Measurements from ENCODE around the gene IRF9. TPM values are rescaled to one million over a fixed set of nuclear protein-coding genes. Genes with fewer than 3 reads are reported as not detected.
"Not testable (repeated sequence)": the region's sequence is repeated elsewhere in the genome, so short reads cannot be mapped to it uniquely, and the experiment has no call there.

Gene IRF9
- polyA plus RNA-seq, 2 donors = 35.0 to 43.5 TPM

DNA sequence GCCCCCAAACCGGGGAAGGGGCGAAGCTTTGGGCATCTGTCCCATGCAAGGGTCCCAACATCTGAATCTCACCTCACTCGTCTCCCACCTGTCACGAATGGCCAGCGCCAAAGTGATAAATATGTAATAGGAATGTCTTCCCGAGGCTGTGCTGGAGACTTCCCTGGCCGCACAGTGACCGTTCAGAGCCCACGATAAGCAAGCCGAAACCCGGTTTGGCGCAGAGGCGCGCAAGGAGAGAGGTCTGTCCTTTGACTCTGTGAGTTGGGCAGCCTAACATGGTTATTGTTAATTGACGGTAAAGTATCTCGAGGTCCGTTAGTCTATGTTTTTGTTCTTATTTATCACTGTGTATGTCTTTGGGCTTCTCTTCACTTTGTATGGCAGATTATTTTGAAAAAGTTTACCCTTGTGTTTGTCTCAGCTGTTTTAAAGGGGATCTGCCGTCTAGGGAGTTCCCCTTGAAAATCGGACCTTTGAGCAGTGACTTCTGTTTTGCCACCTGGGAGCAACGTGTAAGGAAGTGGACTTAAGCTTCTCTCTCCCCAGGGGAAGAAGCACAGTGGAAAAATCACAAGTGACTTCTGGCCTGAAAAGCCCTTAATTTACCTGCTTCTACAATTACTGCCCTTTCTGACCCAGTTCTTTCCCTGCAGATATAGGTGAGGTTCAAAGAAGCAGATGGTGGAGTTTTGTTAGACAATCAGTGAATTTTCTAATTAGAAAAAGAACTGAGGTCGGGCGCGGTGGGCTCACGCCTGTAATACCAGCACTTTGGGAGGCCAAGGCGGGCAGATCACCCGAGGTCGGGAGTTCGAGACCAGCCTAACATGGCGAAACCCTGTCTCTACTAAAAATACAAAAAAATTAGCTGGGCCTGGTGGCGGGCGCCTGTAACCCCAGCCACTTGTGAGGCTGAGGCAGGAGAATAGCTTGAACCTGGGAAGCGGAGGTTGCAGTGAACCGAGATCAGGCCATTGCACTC is 35.3 kb downstream of the IRF9 start:
- H3K27ac ChIP-seq (ENCODE audit: low read depth in 2 of 2, low read length in 1 of 2) = peak overlapping the region; percentile 93 to 94
- H3K9me3 ChIP-seq (ENCODE audit: control insufficient read depth in 2 of 2, insufficient read depth in 1 of 2, low read depth in 1 of 2, low read length in 1 of 2) = no peaks in the 10 kb centered on the region
- peaks cover 0 to 14% of the 10 kb centered on the region in 2 donors for H3K36me3 ChIP-seq (ENCODE audit: control insufficient read depth in 2 of 2, insufficient read depth in 2 of 2, low read length in 1 of 2)
- WGBS, 2 donors = 29 to 35% methylated on average over 33 of the region's 33 CpGs
- H3K4me3 ChIP-seq (ENCODE audit: low read depth in 1 of 2, low read length in 2 of 2) = peak overlapping the region; percentile 71 to 81
- H3K27me3 ChIP-seq (ENCODE audit: control insufficient read depth in 1 of 2, insufficient read depth in 2 of 2, low read length in 2 of 2) = no peaks in the 10 kb centered on the region
- peaks cover 0 to 3% of the 10 kb centered on the region in 2 donors for H3K4me1 ChIP-seq (ENCODE audit: control insufficient read depth in 2 of 2, insufficient read depth in 2 of 2, low read length in 1 of 2)

DNA sequence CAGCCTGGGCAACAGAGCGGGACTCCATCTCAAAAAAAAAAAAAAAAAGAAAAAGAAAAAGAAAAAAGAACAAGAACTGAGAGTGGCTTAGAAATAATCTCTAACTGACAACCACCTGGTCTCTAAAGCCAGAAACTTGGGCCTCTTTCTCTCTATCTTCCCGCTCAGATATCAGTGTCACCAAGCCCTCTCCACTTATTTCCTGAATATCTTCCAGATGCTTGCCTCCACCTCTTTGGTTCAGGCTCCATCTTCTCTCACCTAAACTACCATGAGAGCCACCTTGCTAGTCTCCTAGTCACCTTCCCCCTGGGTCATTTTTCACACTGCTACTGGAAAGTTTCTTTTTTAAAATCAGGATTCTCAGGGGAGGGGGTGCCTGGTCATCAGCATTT is 36.0 kb downstream of the IRF9 start:
- 90 to 95% methylated on average over 2 of the region's 2 CpGs for WGBS, 2 donors
- H3K36me3 ChIP-seq (ENCODE audit: control insufficient read depth in 2 of 2, insufficient read depth in 2 of 2, low read length in 1 of 2) = peaks cover 0 to 9% of the 10 kb centered on the region in 2 donors
- H3K4me3 ChIP-seq (ENCODE audit: low read depth in 1 of 2, low read length in 2 of 2) = no peak overlapping the region
- no peaks in the 10 kb centered on the region for H3K27me3 ChIP-seq (ENCODE audit: control insufficient read depth in 1 of 2, insufficient read depth in 2 of 2, low read length in 2 of 2)
- H3K27ac ChIP-seq (ENCODE audit: low read depth in 2 of 2, low read length in 1 of 2) = no peak overlapping the region
- no peaks in the 10 kb centered on the region for H3K9me3 ChIP-seq (ENCODE audit: control insufficient read depth in 2 of 2, insufficient read depth in 1 of 2, low read depth in 1 of 2, low read length in 1 of 2)
- H3K4me1 ChIP-seq (ENCODE audit: control insufficient read depth in 2 of 2, insufficient read depth in 2 of 2, low read length in 1 of 2) = peaks cover 0 to 3% of the 10 kb centered on the region in 2 donors

GRCh38 chr14:24198814-24199524 is 37.9 kb downstream of the IRF9 start:
- peaks cover 0 to 3% of the 10 kb centered on the region in 2 donors for H3K4me1 ChIP-seq (ENCODE audit: control insufficient read depth in 2 of 2, insufficient read depth in 2 of 2, low read length in 1 of 2)
- H3K9me3 ChIP-seq (ENCODE audit: control insufficient read depth in 2 of 2, insufficient read depth in 1 of 2, low read depth in 1 of 2, low read length in 1 of 2) = no peaks in the 10 kb centered on the region
- H3K27ac ChIP-seq (ENCODE audit: low read depth in 2 of 2, low read length in 1 of 2) = no peak overlapping the region
- 84 to 86% methylated on average over 7 of the region's 7 CpGs for WGBS, 2 donors
- H3K4me3 ChIP-seq (ENCODE audit: low read depth in 1 of 2, low read length in 2 of 2) = no peak overlapping the region
- H3K36me3 ChIP-seq (ENCODE audit: control insufficient read depth in 2 of 2, insufficient read depth in 2 of 2, low read length in 1 of 2) = no peaks in the 10 kb centered on the region
- no peaks in the 10 kb centered on the region for H3K27me3 ChIP-seq (ENCODE audit: control insufficient read depth in 1 of 2, insufficient read depth in 2 of 2, low read length in 2 of 2)

GRCh38 chr14:24202538-24202937 is 41.5 kb downstream of the IRF9 start:
- 91 to 94% methylated on average over 8 of the region's 8 CpGs for WGBS, 2 donors
- not testable (repeated sequence) for H3K36me3 ChIP-seq (ENCODE audit: control insufficient read depth in 2 of 2, insufficient read depth in 2 of 2, low read length in 1 of 2)

GRCh38 chr14:24203249-24203886 is 42.3 kb downstream of the IRF9 start:
- not testable (repeated sequence) for H3K36me3 ChIP-seq (ENCODE audit: control insufficient read depth in 2 of 2, insufficient read depth in 2 of 2, low read length in 1 of 2); H3K4me1 ChIP-seq (ENCODE audit: control insufficient read depth in 2 of 2, insufficient read depth in 2 of 2, low read length in 1 of 2); H3K4me3 ChIP-seq (ENCODE audit: low read depth in 1 of 2, low read length in 2 of 2); H3K9me3 ChIP-seq (ENCODE audit: control insufficient read depth in 2 of 2, insufficient read depth in 1 of 2, low read depth in 1 of 2, low read length in 1 of 2); H3K27me3 ChIP-seq (ENCODE audit: control insufficient read depth in 1 of 2, insufficient read depth in 2 of 2, low read length in 2 of 2); H3K27ac ChIP-seq (ENCODE audit: low read depth in 2 of 2, low read length in 1 of 2)
- WGBS, 2 donors = 96 to 97% methylated on average over 16 of the region's 16 CpGs

More at GRCh38 chr14:24202538-24202937, 41.5 kb downstream of the IRF9 start:
- not testable (repeated sequence) for H3K27me3 ChIP-seq (ENCODE audit: control insufficient read depth in 1 of 2, insufficient read depth in 2 of 2, low read length in 2 of 2); H3K4me3 ChIP-seq (ENCODE audit: low read depth in 1 of 2, low read length in 2 of 2); H3K9me3 ChIP-seq (ENCODE audit: control insufficient read depth in 2 of 2, insufficient read depth in 1 of 2, low read depth in 1 of 2, low read length in 1 of 2); H3K4me1 ChIP-seq (ENCODE audit: control insufficient read depth in 2 of 2, insufficient read depth in 2 of 2, low read length in 1 of 2); H3K27ac ChIP-seq (ENCODE audit: low read depth in 2 of 2, low read length in 1 of 2)

GRCh38 chr14:24204163-24205146 is 43.4 kb downstream of the IRF9 start:
- Histone ChIP-seq H3K4me1 (ENCODE audit: control insufficient read depth in 2 of 2, insufficient read depth in 2 of 2, low read length in 1 of 2) (no peaks in the 10 kb centered on the region), H3K36me3 (ENCODE audit: control insufficient read depth in 2 of 2, insufficient read depth in 2 of 2, low read length in 1 of 2) (peaks cover 9 to 14% of the 10 kb centered on the region in 2 donors), H3K27ac (ENCODE audit: low read depth in 2 of 2, low read length in 1 of 2) (no peak overlapping the region), H3K4me3 (ENCODE audit: low read depth in 1 of 2, low read length in 2 of 2) (no peak overlapping the region), H3K9me3 (ENCODE audit: control insufficient read depth in 2 of 2, insufficient read depth in 1 of 2, low read depth in 1 of 2, low read length in 1 of 2) (no peaks in the 10 kb centered on the region), H3K27me3 (ENCODE audit: control insufficient read depth in 1 of 2, insufficient read depth in 2 of 2, low read length in 2 of 2) (no peaks in the 10 kb centered on the region)
- WGBS, 2 donors = 90 to 95% methylated on average over 7 of the region's 7 CpGs

GRCh38 chr14:24206260-24207103 is 45.4 kb downstream of the IRF9 start:
- H3K36me3 ChIP-seq (ENCODE audit: control insufficient read depth in 2 of 2, insufficient read depth in 2 of 2, low read length in 1 of 2) = peaks cover 23 to 25% of the 10 kb centered on the region in 2 donors
- no peaks in the 10 kb centered on the region for H3K9me3 ChIP-seq (ENCODE audit: control insufficient read depth in 2 of 2, insufficient read depth in 1 of 2, low read depth in 1 of 2, low read length in 1 of 2)
- no peaks in the 10 kb centered on the region for H3K4me1 ChIP-seq (ENCODE audit: control insufficient read depth in 2 of 2, insufficient read depth in 2 of 2, low read length in 1 of 2)
- H3K27ac ChIP-seq (ENCODE audit: low read depth in 2 of 2, low read length in 1 of 2) = no peak overlapping the region
- 97% methylated on average over 11 of the region's 11 CpGs for WGBS, 2 donors
- no peak overlapping the region for H3K4me3 ChIP-seq (ENCODE audit: low read depth in 1 of 2, low read length in 2 of 2)
- H3K27me3 ChIP-seq (ENCODE audit: control insufficient read depth in 1 of 2, insufficient read depth in 2 of 2, low read length in 2 of 2) = no peaks in the 10 kb centered on the region

GRCh38 chr14:24207104-24207551 is 46.1 kb downstream of the IRF9 start:
- Histone ChIP-seq H3K27ac (ENCODE audit: low read depth in 2 of 2, low read length in 1 of 2) (no peak overlapping the region), H3K4me3 (ENCODE audit: low read depth in 1 of 2, low read length in 2 of 2) (no peak overlapping the region), H3K9me3 (ENCODE audit: control insufficient read depth in 2 of 2, insufficient read depth in 1 of 2, low read depth in 1 of 2, low read length in 1 of 2) (no peaks in the 10 kb centered on the region), H3K27me3 (ENCODE audit: control insufficient read depth in 1 of 2, insufficient read depth in 2 of 2, low read length in 2 of 2) (no peaks in the 10 kb centered on the region), H3K36me3 (ENCODE audit: control insufficient read depth in 2 of 2, insufficient read depth in 2 of 2, low read length in 1 of 2) (peaks cover 23 to 26% of the 10 kb centered on the region in 2 donors), H3K4me1 (ENCODE audit: control insufficient read depth in 2 of 2, insufficient read depth in 2 of 2, low read length in 1 of 2) (no peaks in the 10 kb centered on the region)
- 92 to 93% methylated on average over 5 of the region's 5 CpGs for WGBS, 2 donors

All from esophagus (tissue), 2 donors.